ELR (cell line): ENCODE results near the gene CEL.
A peak's percentile ranks its signal among the peaks of the same experiment; 100 is the strongest.
"Not testable (repeated sequence)": the region's sequence is repeated elsewhere in the genome, so short reads cannot be mapped to it uniquely, and the experiment has no call there.

Experiments
- DNase-seq: peaks from one replicate; pipeline ENCODE4 v3.0.0-alpha.2; 2015; ENCODE audit warnings: low read depth

Gene CEL

DNA sequence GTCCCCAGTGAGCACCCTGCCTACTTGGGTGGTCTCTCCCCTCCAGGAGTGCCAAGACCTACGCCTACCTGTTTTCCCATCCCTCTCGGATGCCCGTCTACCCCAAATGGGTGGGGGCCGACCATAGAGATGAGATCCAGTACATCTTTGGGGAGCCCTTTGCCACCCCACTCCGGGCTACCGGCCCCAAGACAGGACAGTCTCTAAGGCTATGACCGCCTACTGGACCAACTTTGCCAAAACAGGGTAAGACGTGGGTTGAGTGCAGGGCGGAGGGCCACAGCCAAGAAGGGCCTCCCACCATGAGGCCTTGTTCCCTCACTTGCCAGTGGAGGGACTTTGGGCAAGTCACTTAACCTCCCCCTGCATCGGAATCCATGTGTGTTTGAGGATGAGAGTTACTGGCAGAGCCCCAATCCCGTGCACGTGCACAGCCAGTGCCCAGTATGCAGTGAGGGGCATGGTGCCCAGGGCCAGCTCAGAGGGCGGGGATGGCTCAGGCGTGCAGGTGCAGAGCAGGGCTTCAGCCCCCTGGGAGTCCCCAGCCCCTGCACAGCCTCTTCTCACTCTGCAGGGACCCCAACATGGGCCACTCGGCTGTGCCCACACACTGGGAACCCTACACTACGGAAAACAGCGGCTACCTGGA is 24.6 kb downstream of the CEL start:
- DNase-seq, result not testable (repeated sequence)

DNA sequence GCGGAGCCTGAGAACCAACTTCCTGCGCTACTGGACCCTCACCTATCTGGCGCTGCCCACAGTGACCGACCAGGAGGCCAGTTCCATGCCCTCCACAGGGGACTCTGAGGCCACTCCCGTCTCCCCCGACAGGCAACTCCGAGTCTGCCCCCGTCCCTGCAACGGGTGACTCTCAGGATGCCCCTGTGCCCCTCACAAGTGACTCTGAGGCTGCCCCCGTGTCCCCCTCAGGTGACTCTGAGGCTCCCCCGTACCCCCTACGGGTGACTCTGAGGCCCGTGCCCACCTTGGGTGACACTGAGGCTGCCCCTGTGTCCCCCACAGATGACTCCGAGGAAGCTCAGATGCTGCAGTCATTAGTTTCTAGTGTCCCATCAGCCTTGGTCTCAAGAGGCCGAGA is 25.1 kb downstream of the CEL start:
- no peak for DNase-seq

DNA sequence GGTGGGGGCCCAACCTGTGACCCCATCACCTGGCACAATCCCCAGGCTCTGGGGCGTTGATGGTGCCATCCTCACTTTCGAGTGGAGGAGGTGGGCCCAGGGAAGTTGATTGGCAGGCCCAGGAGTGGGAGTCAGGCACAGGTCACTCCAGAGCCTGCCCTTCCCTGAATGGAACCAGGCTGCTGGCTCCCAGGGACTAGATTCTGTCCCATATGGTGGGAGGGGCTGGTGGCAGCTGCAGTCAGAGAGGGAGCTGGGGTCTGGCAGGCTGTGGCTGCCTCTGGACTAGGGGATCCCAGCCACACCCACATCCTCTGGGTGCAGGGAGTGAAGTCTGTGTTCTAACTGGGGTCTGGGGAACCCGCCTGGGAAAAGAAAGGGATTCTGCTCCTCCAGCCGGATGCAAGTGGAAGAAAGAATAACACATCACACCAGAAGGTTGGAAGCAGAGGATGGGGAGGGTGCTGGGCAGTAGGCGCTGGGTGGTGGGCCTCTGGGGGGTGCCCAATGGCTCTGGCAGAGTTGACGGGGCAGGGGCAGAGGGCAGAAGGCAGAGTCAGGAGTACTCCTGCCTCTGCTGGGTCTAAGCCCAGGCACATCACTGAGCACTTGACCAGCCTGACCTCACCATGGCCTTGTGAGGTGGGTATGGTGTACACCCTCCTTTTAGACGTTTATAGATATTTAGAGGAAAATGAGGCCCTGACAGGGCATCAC is 25.8 kb downstream of the CEL start:
- DNase-seq, result no peak

DNA sequence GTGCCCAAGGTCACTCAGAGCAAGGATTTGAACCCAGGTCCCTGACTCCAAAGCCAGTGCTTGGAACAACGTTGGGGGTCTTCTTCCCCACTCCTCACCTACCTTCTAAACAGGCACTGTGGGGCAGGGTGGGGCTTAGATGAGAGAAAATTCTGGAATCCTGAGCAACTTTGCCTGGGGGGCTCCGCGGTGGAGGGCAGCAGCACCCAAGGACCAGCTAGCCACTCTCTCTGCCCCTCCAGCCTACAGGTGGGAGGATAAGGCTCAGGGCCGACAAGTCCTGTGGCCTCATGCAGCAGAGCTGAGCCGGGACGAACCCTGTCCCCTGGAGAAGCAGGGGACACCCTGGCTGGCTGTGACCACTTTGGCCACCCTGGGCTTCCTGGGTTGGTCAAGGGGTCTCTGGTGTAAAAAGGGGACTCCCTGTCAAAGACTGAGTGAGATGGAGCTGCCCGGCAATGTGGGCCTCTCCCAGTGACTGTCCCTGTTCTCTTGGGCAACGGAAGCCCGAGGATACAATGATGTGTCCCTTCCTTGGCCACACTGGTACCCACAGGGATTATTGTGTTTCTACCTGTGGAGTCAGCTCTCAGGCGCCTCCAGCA is 26.5 kb downstream of the CEL start:
- DNase-seq, result no peak

DNA sequence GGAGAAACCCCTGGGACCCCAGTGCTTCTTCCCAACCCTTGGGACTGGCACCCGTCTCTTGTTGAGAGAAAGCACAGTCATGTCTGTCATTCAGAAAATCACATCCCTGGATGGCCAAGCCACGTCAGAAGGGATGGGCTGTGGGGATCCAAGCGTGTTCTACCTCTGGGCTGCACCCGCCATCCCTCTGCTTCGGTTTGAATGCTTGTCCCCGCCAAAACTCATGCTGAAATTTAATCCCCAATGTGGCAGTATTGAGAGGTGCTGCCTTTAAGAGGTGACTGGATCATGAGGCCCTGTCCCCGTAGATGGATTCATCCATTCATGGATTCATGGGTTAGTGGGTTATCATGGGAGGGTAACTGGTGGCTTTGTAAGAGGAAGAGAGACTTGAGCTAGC is 27.0 kb downstream of the CEL start:
- no peak for DNase-seq

DNA sequence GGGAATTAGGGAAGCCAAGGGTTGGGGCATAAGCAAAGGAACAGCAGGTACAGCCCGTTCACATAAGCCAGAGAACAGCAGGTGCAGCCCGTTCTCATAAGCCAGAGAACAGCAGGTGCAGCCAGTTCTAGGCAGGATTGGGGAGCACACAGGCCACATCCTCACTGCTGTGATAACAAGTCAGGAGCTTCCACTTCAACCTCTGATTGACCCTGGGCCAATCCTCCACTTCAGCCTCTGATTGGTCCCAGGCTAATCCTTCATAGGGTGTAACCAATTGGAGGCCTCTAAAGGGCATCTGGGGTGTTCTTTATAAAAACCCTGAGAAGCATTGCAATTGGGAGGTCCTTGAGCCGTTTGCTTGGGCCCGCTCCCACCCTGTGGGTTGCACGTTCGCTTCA is 27.5 kb downstream of the CEL start:
- no peak for DNase-seq

DNA sequence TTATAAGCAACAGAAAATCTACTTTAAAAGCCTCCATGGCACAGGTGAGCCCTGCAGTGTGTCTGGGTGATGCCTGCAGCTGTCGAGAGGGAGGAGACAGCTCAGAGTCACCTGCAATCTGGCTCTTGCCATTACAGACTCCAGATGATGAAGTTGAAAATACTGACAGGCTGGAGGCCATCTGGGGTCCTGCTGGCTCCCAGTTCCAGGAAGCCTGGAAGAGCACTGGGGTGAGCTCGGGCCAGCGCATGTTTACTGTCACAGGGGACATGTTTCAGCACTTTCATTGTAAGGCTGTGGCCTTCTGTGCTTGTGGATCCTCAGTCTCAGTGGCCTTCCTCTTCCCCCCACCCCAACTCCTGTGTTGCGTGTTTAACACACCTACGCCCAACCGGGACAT is 28.4 kb downstream of the CEL start:
- DNase-seq, result no peak

DNA sequence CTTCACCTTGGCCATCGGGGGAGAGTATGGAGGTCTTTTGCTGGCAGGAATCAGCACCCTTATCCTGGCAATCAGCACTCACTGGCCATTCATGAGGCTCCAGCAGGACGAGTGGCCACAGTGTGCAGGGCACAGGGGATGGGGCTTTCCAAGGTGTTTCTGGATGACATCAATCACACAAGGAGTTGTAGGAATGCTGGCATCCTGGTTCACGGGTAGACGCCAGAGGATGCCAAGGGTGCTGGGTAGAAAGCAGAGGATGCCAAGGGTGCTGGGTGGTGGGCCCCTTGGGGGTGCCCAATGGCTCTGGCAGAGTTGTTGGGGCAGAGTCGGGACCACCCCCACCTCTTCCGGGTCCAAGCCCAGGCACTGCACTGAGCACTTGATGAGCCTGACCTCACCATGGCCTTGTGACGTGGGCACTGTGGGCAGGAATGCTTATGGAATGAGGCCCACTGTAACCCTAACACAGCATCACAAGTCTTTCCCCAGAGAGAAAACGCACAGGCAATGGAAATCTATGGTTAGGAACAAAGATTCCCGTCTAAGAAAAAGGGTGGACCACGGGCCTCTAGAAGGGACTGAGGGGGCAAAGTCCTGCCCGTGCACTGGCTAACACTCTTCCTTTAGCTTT is 29.1 kb downstream of the CEL start:
- no peak for DNase-seq

DNA sequence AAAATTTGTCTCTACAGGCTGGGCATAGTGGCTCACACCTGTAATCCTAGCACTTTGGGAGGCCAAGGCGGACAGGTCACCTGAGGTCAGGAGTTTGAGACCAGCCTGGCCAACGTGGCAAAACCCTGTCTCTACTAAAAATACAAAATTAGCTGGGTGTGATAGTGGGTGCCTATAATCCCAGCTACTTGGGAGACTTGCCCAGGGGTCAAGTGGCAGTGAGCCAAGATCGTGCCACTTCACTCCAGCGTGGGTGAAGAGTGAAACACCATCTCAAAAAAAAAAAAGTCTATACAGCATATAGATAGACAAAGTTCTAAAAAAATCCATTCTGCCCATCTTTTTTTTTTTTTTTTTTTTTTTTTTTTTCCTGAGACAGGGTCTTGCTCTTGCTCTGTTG is 32.6 kb downstream of the CEL start:
- not testable (repeated sequence) for DNase-seq

DNA sequence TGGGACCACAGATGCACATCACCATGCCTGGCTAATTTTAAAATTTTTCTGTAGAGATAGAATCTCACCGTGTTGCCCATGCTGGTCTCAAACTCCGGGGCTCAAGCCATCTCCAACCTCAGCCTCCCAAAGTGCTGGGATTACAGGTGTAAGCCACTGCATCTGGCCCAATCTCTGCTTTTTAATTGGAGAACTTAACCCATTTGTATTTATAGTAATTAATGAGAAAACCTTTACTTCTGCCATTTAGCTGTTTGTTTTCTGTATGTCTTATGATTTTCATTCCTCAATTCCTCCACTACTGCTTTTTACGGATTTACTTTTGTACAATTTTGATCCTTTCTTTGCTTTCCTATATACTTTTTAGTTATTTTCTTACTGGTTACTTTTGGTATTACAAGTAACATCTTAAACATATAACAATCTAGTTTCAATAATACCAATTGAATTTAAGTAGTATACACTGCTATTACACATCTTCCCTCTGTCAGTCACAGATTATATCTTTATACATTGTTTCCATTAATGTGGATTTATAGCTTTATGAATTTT is 33.1 kb downstream of the CEL start:
- no peak for DNase-seq

DNA sequence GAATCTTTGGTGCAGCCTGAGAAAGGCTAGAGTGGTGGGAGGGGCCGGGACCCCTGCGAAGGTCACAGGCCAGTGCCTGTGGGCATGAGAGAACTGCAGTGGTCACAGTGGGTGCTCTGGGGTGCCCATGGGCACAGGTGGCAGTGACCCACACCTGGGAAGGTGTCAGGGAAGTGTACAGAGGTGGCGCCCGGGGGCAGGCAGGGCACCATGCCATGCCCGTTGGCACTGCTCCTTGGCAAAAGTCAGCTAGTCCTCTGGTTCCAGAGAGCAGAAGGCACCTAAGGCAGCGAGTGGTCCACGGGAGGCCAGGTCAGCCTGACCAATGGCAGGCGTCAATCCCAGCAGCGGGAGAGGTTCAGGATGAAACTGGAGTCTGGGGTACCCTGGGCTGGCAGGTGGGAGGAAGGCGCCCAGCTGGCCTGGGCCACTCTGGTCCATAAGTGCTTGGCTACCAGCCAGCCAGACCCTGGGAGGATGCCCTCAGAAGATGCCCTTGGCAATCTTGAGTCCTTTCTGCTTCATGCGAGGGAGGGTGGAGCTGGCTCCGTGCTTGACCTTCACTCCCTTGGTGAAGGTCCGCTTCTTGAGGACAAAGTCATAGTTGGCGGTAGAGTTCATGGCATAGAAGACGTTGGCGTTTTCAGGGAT is 36.4 kb downstream of the CEL start:
- no peak for DNase-seq

DNA sequence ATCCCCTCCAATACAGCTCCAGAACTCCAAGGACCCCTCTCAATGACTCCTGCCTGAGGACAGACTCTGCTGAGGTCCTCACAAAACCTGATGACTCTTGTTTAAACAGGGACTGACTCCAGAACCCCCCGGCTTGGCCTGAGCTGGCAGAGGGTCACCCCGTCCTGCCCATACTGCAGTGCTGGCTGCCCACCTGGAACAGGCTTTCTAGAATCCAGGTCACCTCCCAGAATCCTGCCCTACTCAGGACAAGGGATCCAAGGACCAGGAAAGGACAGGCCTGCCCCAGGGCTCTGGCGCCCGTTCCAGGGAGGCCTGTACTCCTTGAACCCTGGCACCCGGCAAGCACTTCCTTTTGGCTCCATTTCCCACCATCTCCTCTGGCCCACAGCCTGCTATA is 37.1 kb downstream of the CEL start:
- DNase-seq, result no peak

DNA sequence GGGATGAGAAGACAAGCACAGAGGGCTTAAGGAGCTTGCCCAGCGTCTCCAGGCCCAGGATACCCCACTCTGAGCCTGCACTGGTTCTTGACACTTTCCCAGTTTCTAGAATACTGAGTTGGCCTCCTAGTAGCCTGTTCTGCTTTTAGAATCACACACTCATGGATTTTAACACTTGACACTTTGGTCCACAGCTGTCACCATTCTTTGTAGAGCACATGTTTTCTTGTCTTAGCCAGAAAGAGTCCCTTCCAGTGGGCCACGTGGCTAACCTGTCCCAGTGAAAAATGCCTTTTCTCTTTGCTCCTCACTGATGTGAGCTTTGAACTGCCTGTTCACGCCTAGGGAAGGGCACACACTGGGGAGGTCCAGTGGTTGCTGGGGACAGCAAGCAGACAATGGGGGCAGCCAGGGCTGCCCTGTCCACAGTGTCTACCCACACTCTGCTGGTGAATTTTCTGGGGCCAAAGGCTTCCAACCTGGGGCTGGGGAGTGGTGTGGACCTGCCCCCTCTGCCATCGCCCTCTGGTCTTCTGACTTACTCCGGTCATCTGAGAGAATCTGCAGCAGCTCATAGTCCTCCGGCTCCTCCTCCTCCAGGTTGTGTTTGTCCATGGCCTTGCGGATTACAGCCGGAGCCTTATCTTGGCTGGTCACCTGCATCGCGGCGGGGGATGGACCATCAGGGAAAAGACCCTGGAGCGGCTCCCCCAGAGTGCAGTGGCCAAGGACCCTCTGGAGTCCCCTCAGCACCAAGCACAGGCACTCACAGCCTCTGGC is 38.1 kb downstream of the CEL start:
- DNase-seq, result no peak

DNA sequence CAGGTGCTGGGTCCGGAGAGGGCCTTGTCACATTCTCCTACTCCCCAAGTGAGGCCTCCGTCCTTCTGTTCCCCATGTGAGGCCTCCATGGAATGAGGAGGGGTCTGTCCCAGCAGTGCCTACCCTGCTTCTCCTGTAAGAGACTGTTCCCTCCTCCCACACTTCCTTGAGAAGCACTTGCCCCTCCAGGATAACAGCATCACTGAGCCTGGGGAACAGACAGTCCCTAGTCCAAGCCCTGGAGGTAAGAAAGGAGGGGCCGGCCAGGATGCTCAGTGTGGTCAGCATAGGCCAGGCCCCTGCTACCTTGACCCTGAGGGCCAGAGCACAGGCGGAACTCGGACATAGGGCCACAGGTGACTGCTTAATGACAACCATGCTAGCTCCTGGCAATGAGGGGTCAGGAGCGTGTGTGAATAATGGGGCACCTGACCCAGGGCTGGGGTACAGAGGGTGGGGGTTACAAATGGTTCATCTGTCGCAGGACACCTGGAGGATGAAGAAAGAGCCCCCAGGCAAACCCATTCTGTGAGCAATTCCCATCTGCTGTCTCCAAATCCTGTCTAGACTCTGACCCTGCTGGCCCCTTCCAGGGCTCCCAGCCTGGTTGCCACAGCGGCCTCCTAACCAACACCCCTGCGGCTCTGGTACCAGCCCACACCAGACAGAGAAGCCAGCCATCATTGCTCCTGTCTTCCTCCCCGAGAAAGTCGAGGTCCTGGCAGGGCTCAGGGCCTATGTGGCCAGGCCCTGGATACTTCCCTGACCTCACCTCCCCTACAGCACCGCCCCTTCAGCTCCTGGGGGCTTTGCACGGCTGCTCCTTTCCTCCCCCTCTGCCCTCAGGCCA is 39.0 kb downstream of the CEL start:
- DNase-seq, result no peak

DNA sequence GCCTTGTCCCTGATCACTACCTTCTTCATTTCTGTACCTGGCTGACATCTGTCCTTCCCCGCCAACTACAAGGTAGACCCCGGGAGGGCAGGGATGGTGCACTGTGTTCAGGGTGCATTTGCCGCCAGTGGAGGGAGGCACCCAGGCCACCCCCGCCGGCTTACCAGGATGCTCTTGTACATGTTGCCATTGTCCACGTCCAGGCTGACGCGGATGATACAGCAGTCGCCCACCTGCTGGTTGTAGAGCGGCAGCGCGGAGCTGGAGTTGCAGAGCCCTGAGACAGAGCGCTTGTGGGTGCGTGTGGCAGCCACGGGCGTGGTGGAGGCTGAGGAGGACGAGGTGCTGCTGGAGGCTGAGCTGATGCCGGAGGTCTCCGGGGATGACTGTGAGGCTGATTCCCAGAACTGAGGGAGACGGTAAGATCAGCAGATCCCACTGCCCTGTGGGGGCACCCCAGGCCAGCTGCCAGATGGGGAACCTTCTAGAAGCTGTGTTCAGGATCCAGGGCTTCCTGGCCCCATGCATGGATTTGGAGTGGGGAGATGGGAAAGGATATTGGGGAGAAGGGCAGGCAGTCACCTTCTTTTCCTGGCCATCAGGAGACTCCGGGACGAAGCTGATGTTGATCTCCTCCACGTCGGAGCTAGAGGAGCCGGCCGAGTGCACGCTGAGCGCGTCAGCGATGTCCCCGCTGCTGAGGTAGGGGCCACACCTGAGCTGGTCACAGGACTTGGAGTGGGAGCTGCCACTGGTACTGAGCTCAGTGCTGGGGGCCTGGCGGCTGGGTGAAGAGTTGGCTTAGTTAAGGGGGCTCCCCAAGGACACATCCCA is 39.8 kb downstream of the CEL start:
- DNase-seq, result no peak

DNA sequence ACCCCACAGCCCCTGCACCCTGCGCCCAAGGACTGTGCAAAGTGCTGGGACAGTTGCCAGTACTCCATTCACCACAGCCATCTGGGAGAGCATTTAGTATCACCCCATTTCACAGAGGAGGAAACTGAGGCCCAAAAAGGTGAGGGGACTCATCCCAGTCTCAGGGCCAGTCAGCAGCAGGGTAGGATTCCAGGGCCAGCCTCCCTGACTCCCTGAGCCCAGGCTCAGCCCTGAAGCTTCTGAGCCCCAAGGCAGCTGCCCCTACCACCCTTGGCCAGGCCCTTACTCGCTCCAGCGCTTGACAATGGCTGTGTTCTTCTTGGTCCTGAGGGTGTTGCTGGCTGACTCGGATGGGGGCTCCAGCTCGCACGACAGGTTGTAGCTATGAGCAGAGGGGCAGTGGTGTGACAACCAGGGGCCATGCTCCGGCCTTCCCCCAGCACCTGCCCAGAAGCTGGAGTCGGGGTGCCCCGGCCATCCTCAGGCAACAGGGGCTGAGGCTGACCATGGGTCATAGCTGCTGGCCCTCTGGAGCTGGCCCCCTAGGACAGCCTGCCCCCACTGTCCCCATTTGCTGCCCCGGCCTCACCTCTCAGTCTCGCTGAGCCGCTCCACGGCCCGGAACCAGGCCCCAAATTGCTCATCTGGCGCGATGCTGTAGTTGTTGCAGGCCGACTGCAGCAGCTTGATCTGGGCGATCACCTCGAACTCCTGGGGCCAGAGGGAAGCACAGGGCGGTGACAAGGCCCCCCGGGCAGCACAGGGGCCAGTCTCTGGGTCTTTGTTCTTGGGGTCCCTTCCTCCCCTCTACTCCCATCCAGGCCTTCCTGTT is 40.6 kb downstream of the CEL start:
- no peak for DNase-seq

DNA sequence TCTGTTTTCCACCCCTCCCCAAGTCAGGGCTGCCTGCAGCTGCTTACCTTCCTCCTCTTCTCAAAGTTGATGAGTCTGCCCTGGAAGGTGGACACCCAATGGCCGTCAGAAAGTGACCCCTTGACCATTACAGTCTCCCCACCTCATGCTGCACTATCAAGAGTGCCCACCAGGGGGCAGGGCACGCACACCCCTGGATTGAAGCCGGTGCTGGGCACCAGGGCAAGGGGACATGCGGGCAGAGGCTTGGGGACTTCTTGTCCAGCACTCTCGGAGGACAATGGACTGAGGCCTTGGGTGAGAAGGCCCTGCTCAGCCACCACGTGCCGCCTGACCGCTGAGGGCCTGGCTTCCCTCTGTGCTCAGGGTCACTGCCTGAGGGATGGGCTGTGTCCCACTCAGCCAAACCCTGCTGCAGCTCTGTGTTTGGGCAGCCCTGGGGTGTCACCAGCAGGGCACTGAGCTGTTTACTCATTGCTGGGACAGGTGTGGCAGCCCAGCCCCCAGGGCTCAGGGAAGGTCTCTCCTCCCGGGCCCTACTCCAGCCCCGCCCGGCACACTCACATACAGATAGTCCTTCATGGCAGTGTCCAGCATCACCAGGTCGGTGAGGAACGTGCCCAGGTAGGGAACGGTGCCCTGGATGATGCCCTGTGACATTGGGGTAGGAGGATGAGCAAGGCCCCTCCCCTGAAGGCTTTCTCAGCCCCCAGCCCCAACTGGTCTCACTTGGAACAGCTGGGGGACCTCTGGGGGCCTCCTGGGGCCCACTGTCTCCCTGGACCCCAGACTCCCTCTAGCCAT is 41.6 kb downstream of the CEL start:
- peak; percentile 62 for DNase-seq

DNA sequence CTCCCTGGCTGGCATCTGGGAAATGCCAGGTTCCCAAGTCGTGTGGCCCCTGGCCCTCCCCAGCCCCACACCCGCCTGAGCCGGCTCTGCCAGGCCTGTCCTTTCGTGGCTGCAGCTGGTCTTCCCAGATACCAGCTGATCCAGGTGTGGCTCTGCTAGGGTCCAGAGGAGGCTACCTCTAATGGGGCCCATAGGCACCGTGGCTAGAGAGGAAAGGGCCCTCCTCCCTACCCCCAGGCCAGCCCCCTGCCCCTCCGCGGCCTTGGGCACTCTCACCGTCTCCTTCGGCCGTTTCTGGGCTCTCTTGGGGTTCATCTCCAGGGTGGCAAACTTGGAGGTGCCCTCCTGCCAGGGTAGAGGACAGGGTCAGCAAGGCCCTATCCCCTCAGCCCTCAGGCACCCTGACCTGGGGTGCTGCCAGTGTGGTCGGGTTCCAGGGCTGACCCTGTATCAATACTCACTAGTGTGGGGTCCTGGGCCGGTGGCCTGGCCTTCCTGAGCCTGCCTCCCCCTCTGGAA is 42.3 kb downstream of the CEL start:
- no peak for DNase-seq
